Stimulated activated CD8-positive, alpha-beta memory T cell treated with anti-CD3 and anti-CD28 coated beads, Interleukin-7, amount 100 ng/mL, for 4 hours (primary cell): Measurements from ENCODE around the gene DHH.

Experiments used
- DNase-seq, 2 donors: peaks; one replicate each; pipeline ENCODE4 v3.0.0-alpha.2; 2020; ENCODE audit warnings: low read depth in 2 of 2

The DHH gene

GRCh38 chr12:49109641-49110463 is 15.3 kb upstream of the DHH start:
- DNase-seq = no peak

GRCh38 chr12:49108958-49109404 is 14.4 kb upstream of the DHH start:
- no peak for DNase-seq

- no peak for DNase-seq
Measured at GRCh38 chr12:49105504-49106084, 11.0 kb upstream of the DHH start.

- no peak for DNase-seq
Measured at GRCh38 chr12:49104822-49105221, 10.2 kb upstream of the DHH start.

DNA sequence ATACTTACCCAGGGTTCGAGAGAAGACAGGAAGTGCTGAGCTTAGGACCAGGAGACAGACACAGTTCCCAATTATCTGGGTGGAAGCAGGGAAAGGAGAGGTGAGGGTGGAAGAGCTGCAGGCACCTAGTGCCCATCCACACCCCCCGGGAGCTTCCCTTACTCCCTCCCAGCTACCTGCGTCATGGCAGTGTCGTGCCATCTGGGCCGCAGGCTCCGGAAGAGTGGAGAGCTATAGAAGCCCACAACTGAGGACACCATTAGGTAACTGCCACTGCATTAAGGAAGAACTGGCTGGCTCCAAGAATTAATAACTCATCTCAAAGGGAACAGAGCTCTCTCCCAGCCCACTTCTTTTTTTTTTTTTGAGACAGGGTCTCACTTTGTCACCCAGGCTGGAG is 5.8 kb upstream of the DHH start:
- no peak for DNase-seq

DNA sequence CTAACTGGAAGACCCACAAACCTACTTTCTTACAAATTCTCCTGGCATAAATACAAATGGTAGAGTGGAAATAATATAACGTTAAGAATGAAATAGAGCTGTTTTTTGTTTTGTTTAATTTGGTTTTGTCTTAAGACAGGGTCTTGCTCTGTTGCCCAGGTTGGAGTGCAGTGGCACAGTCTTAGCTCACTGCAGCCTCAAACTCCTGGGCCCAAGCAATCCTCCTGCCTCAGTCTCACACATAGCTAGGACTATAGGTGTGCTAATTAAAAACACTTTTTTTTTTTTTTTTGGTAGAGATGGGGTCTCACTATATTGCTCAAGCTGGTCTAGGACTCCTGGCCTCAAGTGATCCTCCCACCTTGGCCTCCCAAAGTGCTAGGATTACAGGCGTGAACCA is 4.1 kb upstream of the DHH start:
- DNase-seq = no peak

GRCh38 chr12:49098035-49098451 is 3.4 kb upstream of the DHH start:
- peak; percentile 27 to 51 for DNase-seq

DNA sequence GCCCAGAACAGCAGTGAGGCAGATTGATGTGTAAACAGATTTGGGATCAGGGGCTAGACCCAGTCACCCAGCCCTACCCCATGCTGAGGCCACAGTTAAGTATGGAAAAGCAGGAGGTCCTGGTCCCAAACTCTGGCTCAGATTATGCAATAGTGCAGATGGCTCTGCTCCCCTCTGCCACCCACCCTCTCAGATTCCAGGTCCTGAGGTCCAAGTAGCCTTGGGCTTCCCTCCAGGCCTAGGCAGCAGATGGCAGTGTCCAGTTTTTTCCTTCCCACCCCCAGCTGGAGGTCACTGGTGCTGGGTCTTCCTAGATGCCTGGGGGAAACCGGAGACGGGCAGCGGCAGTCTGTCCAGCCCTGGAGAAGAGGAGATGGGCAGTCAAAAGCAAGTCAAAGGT is 2.8 kb upstream of the DHH start:
- no peak for DNase-seq

GRCh38 chr12:49094975-49095365 is 369 bp upstream of the DHH start:
- DNase-seq = no peak

- DNase-seq = no peak
Measured at GRCh38 chr12:49093792-49094159, 825 bp downstream of the DHH start.

GRCh38 chr12:49092816-49093406 is 1.7 kb downstream of the DHH start:
- DNase-seq = no peak

DNA sequence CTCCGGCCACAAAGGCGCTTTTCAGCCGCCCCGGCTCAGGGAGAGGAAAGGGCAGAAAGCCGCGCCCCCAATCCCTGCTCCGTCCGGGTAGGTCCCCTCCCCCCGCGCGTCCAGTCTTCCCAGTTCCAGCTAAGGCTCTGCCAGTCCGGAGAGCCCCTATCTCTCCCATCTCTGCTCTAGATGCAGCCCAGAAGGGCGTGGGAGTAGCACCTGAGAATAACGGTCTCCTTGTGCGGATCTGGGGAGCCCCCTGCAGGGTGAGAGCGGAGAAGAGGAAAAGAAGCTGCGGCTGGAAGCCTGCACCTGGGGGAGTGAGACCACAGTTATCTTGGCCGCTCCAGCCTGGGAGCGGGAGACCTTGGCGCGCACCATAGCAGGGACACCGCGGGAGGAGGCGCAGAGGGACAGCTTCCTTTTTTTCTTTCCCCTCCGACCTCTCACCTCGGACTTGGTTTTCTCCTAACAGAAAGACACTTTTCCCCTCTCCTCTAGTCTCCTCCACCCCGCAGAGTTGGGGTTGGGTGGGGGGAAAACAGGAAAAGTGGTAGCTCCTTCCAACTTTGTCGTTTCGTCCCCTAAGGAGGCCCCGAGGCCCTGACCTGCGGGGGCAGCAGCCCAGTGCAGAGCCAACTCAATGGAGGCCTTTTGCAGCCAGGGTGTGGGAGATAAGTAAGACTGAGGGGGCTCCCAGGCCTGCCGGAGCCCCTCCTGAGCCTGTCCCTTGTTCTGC is 2.4 kb downstream of the DHH start:
- DNase-seq = peak; percentile 29 to 45

GRCh38 chr12:49091836-49092085 is 2.8 kb downstream of the DHH start:
- no peak for DNase-seq

- no peak for DNase-seq
Measured at GRCh38 chr12:49091056-49091835, 3.4 kb downstream of the DHH start.

DNA sequence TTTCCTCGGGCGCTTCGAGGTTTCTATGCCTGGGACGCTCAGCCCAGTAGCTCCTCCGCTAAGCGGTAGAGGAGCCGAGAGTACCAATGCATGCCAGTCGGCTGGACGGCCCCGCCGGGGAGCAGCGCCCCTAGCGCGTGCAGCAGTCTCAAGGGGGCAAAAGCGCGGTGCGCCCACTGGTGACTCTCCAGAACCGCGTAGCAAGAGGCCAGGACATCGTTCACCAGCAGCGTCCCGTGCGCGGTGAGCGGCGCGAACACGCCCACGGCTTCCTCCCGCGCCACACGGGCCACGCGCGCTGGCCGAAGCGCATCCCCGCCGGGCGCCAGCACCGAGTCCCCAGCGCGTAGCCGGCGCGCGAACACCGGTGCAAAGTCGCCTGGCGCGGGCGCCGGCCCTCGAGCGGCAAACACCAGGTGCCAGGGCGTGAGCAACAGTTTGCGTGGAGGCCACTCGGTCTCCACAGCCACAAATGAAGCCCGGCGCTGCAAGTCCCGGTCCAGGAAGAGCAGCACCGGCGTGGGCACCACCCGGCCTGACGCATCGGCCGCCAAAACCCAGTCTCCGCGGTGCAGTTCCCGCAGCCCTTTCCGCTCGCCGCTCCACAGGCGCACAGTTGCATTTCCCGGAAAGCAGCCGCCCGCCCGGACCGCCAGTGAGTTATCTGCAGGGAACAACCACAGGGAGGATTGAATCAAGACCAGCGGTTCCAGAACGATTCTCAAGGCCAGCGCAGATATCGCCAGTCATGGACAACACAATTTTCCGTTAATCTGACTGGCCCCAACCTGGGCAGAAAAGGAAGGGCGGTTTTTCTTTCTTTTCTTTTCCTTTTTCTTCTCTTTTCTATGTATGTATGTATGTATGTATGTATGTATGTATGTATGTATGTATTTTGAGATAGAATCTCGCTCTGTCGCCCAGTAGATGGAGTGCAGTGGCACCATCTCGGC is 4.5 kb downstream of the DHH start:
- DNase-seq = peak in 1 of 2 donors; percentile 17

DNA sequence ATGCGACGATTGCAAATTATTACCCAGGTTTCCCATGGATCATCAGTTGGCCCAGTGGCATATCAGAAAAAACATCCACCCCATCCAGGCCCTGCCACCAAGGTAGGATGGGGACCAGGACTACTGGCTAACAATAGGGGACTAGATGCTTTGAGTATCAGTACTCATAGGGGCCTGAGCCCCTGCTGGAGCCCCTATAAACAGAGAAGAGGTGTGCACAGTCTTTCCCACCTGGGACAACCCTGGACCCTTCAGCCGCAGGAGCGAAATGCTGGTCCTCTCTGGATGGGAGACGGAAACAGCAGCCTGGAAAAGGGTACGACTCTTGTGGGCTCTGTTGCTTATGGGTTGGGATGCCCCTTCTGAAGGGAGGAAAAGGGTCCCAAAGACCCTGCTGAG is 5.7 kb downstream of the DHH start:
- DNase-seq = no peak

DNA sequence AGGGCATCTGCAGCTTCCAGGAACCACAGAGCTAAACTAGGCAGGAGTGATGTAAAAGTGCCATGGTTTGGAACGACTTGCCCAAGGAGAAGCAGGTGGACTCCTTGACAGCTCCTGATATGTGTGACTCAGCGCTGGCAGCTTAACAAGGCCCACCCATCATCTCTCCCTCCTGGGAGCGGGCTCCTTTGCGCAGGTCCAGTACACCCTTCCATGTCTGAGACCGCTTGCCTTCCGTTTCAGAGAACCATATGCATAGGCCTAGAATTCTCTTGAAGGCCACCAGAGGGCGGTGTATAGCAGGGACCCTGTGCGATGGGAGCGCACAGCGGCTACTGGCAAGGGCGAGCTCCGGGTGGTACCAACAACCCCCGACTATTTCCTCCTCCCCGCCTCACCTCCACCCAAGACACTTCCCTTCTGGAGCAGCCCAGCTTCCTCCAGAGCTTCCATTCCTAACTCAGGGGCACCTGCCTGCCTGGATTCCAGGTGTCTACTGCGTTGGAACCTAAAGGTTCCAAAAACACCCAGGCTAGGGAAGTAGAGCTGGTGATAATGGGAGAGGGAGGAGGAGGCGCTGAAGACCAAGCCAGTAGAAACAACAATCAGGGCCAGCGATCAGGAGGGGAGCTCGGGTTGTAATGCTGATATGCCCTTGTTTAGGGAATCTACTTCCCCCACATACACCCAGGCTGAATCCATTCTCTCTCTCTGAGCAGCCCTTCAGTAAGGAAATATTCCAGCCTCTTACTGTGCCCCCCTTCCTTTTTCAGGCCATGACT is 6.3 kb downstream of the DHH start:
- peak; percentile 49 to 58 for DNase-seq

DNA sequence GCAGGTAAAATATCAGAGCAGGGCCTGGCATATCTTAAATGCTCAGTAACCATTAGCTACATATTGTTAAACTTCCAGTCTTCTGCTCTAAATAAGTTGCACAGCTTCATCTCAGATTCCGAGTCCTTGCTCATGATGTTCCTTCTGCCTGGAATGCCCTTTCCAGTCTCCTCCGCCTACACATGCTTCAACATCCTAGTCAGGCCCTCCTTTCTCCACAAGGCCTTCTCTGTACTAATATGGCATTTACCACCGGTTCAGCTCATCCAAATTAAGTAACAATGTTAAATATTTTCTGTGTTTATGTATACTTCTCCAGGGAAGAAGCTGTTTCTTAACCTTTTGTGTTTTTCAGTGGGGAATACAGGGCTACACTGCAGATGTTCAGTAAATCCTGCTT is 8.5 kb downstream of the DHH start:
- DNase-seq = no peak

DNA sequence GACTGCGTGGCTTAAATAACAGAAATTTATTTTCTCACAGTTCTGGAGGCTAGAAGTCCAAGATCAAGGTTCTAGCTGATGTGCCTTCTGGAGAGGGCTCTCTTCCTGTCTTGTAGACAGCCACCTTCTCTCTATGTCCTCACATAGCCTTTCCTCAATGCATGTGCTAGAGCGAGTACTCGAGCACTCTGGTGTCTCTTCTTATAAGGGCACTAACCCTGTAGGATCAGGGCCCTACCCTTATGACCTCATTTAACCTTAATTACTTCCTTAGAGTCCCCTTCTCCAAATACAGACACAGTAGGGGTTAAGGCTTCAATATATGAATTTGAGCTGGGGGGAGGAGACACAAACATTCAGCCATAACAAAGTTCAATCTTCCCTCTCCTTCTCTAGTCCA is 10.2 kb downstream of the DHH start:
- DNase-seq = no peak

GRCh38 chr12:49079793-49080192 is 14.8 kb downstream of the DHH start:
- DNase-seq = no peak
